Adipose tissue (tissue), 3 donors: ENCODE measurements around the gene CHRNA5. TPM values are rescaled to one million over a fixed set of nuclear protein-coding genes. Genes with fewer than 3 reads are reported as not detected.

Experiments used
- H3K27ac ChIP-seq: one replicate; pipeline ENCODE4 v1.5.1; 2013; ENCODE audit warnings: low read depth, low read length
- WGBS, 3 donors: extraction: QIAGEN DNeasy Blood & Tissue Kit; methylation state at CpG; one replicate each; pipeline ENCODE4 v1.1.7; 2013; 5-methylcytosine and 5-hydroxymethylcytosine counted together
- polyA plus RNA-seq, 3 donors: library from polyadenylated mRNA; stranded (reverse); fragments of 200-250 nt; gene quantifications; one replicate each; pipeline ENCODE4 v1.2.3, GENCODE V29; 2013
- donor health status: healthy with polysubstance abuse.
- donor health status: Bipolar disorder and iron deficiency.
- donor health status: healthy.

Gene CHRNA5
- polyA plus RNA-seq, 3 donors, result 1.1 to 1.3 (median 1.1) TPM

GRCh38 chr15:78629031-78629715, 63.9 kb downstream of the CHRNA5 start:
- WGBS, 3 donors, result 86 to 92% (median 91%) methylated on average over 29 of the region's 29 CpGs
- no peak overlapping the region for H3K27ac ChIP-seq

GRCh38 chr15:78629716-78630065, 64.4 kb downstream of the CHRNA5 start:
- WGBS, 3 donors, result 89 to 95% (median 91%) methylated on average over 12 of the region's 12 CpGs
- no peak overlapping the region for H3K27ac ChIP-seq

GRCh38 chr15:78630886-78631633, 65.7 kb downstream of the CHRNA5 start:
- WGBS, 3 donors, result 78 to 85% (median 78%) methylated on average over 9 of the region's 9 CpGs
- no peak overlapping the region for H3K27ac ChIP-seq

- 85 to 93% (median 92%) methylated on average over 2 of the region's 2 CpGs for WGBS, 3 donors
- no peak overlapping the region for H3K27ac ChIP-seq
Observed at GRCh38 chr15:78633348-78633747, 68.0 kb downstream of the CHRNA5 start.

GRCh38 chr15:78634210-78635145, 69.2 kb downstream of the CHRNA5 start:
- WGBS, 3 donors, result 80 to 87% (median 81%) methylated on average over 12 of the region's 12 CpGs

GRCh38 chr15:78635346-78635745, 70.0 kb downstream of the CHRNA5 start:
- 76 to 96% (median 90%) methylated on average over 10 of the region's 10 CpGs for WGBS, 3 donors

More at GRCh38 chr15:78634210-78635145, 69.2 kb downstream of the CHRNA5 start:
- no peak overlapping the region for H3K27ac ChIP-seq

GRCh38 chr15:78636378-78636859, 71.1 kb downstream of the CHRNA5 start:
- no peak overlapping the region for H3K27ac ChIP-seq
- WGBS, 3 donors, result 85 to 89% (median 87%) methylated on average over 2 of the region's 2 CpGs

More at GRCh38 chr15:78635346-78635745, 70.0 kb downstream of the CHRNA5 start:
- H3K27ac ChIP-seq, result no peak overlapping the region

- WGBS, 3 donors, result 77 to 87% (median 81%) methylated on average over 4 of the region's 4 CpGs
- no peak overlapping the region for H3K27ac ChIP-seq
Observed at GRCh38 chr15:78637776-78638435, 72.6 kb downstream of the CHRNA5 start.

- H3K27ac ChIP-seq, result no peak overlapping the region
- 44 to 49% (median 47%) methylated on average over 4 of the region's 4 CpGs for WGBS, 3 donors
Observed at GRCh38 chr15:78638658-78639314, 73.5 kb downstream of the CHRNA5 start.

GRCh38 chr15:78640527-78641101, 75.3 kb downstream of the CHRNA5 start:
- 16 to 20% (median 19%) methylated on average over 28 to 32 of the region's 32 CpGs for WGBS, 3 donors
- H3K27ac ChIP-seq, result no peak overlapping the region

- H3K27ac ChIP-seq, result no peak within 1 kb of the TSS
- WGBS, 3 donors, result 13 to 22% (median 17%) methylated on average over 37 to 47 of the region's 47 CpGs
Observed at GRCh38 chr15:78641102-78641748, 75.9 kb downstream of the CHRNA5 start, which contains the start of gene CHRNB4. CHRNB4 (minus strand) TSS chr15:78641210; CDS start chr15:78641133, 77 bp downstream.

- WGBS, 3 donors, result 67 to 72% (median 72%) methylated on average over 11 of the region's 11 CpGs
- no peak overlapping the region for H3K27ac ChIP-seq
Observed at GRCh38 chr15:78641749-78642275, 76.5 kb downstream of the CHRNA5 start.

- H3K27ac ChIP-seq, result no peak overlapping the region
- WGBS, 3 donors, result 65 to 79% (median 74%) methylated on average over 5 of the region's 5 CpGs
Observed at GRCh38 chr15:78642331-78642730, 77.0 kb downstream of the CHRNA5 start.
